Astrocyte of the cerebellum (primary cell): Measurements from ENCODE around the gene DOCK10.

Experiments used
- DNase-seq: peaks from one replicate; pipeline ENCODE4 v3.0.0-alpha.2; 2011; ENCODE audit warnings: low read depth
- H3K4me3 ChIP-seq: 2 replicates; pipeline ENCODE4 v1.5.1; 2011; ENCODE audit warnings: mild to moderate bottlenecking, low read depth, low read length, moderate library complexity
- CTCF ChIP-seq: IDR thresholded peaks from 2 replicates; pipeline ENCODE4 v1.5.1; 2012; ENCODE audit warnings: low read length, low read depth, moderate library complexity, mild to moderate bottlenecking; ENCODE audit errors: missing control alignments
- in situ Hi-C: cut with HindIII; loops from 2 replicates; pipeline ENCODE4 v1.10.0; 2017; ENCODE audit warnings: low sequenced_read_pairs

DOCK10 gene

GRCh38 chr2:224890372-224890771 lies 151.9 kb downstream of the DOCK10 start:
- no peak for TF ChIP-seq CTCF
- in situ Hi-C loops, result no loop called here
- no peak for DNase-seq
- no peak overlapping the region for H3K4me3 ChIP-seq

GRCh38 chr2:224887141-224887540 lies 155.1 kb downstream of the DOCK10 start:
- peak; percentile 22 for TF ChIP-seq CTCF
- DNase-seq, result no peak
- in situ Hi-C loops, result no loop called here
- H3K4me3 ChIP-seq, result no peak overlapping the region

DNA sequence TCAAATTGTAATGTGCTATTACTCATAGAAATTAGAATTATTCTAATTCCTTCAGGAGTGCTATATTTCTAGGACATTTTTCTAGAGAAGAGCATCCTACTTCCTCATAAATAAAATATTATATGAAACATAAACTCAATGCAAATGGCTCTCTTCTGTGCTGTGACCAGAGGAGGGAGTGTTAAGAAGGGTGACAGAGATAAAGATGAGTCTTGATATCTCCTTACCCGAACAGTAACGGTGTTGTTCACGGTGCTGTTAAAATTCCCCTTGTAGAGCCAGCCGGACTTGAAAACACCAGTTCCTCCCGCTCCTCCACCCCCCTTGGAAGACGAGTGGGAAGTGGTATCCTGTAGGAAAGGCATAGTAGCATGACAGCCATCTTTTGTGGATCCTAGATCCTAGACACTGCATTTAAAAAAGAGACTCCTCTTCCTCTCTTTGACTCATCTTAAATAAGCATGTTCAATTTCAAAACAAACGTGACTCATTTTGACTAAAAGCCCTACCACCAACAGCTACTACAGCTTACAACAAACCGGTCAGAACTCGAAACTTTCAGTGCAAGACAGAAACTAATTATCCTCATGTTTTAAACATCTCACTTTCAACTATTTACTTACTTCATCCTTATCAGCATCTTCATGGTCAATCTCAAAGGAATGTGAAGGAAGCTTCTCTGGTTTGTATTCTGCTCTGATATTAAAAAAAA lies 156.3 kb downstream of the DOCK10 start:
- no peak for DNase-seq
- in situ Hi-C loops, result no loop called here
- TF ChIP-seq CTCF, result no peak
- H3K4me3 ChIP-seq, result no peak overlapping the region

- TF ChIP-seq CTCF, result no peak
- H3K4me3 ChIP-seq, result no peak overlapping the region
- DNase-seq, result no peak
- in situ Hi-C loops, result no loop called here
These were observed 157.0 kb downstream of the DOCK10 start for GRCh38 chr2:224885291-224885690.

GRCh38 chr2:224884188-224884587 lies 158.1 kb downstream of the DOCK10 start:
- in situ Hi-C loops, result loop anchor here (5.0 kb wide), 2 partner anchors 38 to 88 kb away; no protein-coding TSS in a partner anchor
- DNase-seq, result no peak
- H3K4me3 ChIP-seq, result no peak overlapping the region
- no peak for TF ChIP-seq CTCF

- no peak for TF ChIP-seq CTCF
- no peak for DNase-seq
- in situ Hi-C loops, result loop anchor here (5.0 kb wide), 2 partner anchors 39 to 89 kb away; no protein-coding TSS in a partner anchor
- no peak overlapping the region for H3K4me3 ChIP-seq
These were observed 158.6 kb downstream of the DOCK10 start for GRCh38 chr2:224883700-224884099.
